Endothelial cell of umbilical vein (primary cell): ENCODE results near the gene KIF4A. TPM values are rescaled to one million over a fixed set of nuclear protein-coding genes. Genes with fewer than 3 reads are reported as not detected.

Experiments
- BruUV-seq: library from RNA; stranded (reverse); fragments of 400-500 nt; replicated peaks from 2 replicates; lab custom pipeline; 2021; lab: Mats Ljungman, UMichigan
- CTCF ChIA-PET: fragments of 300-600, 350-600 bp; sonication (Branson Sonifier 250); formaldehyde crosslinking; loops from one replicate; lab custom pipeline; 2021; ENCODE audit warnings: antibody characterized with exemption, inconsistent platforms; lab: Charles Lee
- POLR2A ChIA-PET: fragments of 300-600, 350-600 bp; sonication (Branson Sonifier 250); formaldehyde crosslinking; loops from one replicate; lab custom pipeline; 2021; ENCODE audit warnings: antibody characterized with exemption, inconsistent platforms; lab: Charles Lee
- DNase-seq: peaks from one replicate; pipeline ENCODE4 v3.0.0-alpha.2; 2011; ENCODE audit warnings: low read depth, low spot score
- FAIRE-seq: peaks from 2 replicates; lab custom pipeline; 2011; peaks lifted over from hg19 to GRCh38; lab: Jason Lieb, UNC
- H2AFZ ChIP-seq: 2 replicates; pipeline ENCODE4 v1.6.0; 2012; ENCODE audit warnings: low read depth, low read length, control low read depth, inconsistent platforms
- H3K27ac ChIP-seq: 2 replicates; pipeline ENCODE4 v1.5.1; 2011; ENCODE audit warnings: low read depth, mild to moderate bottlenecking, control low read depth, low read length, moderate library complexity; ENCODE audit not compliant: insufficient read depth
- H3K27me3 ChIP-seq, 2 experiments: 2 replicates each; pipeline versions ENCODE4 v1.6.0 to v1.6.1; 2011; ENCODE audit warnings: low read length in 2 of 2, mixed read lengths in 1 of 2; ENCODE audit not compliant: control insufficient read depth in 2 of 2, insufficient read depth in 2 of 2
- H3K36me3 ChIP-seq, 2 experiments: 2 replicates in 1 of 2; 3 replicates in 1 of 2; pipeline ENCODE4 v1.5.1; 2011; ENCODE audit warnings: low read length in 2 of 2, mild to moderate bottlenecking in 1 of 2, moderate library complexity in 1 of 2; ENCODE audit not compliant: control insufficient read depth in 2 of 2, insufficient read depth in 2 of 2; ENCODE audit errors: extremely low read depth in 1 of 2
- H3K4me1 ChIP-seq: 3 replicates; pipeline ENCODE4 v1.5.1; 2011; ENCODE audit warnings: mild to moderate bottlenecking, low read length; ENCODE audit not compliant: control insufficient read depth, insufficient read depth; ENCODE audit errors: extremely low read depth
- H3K4me2 ChIP-seq: 2 replicates; pipeline ENCODE4 v1.6.1; 2011; ENCODE audit warnings: low read length, control low read depth, mixed read lengths; ENCODE audit not compliant: insufficient read depth
- H3K4me3 ChIP-seq, 3 experiments: fragments of 200-600 bp in 1 of 3; sonication (generic), shearing (Covaris generic) in 1 of 3; replicated peaks in 1 of 3; 2 replicates each; pipeline ENCODE4 v1.5.1; 2011 to 2016; ENCODE audit warnings: control low read depth in 3 of 3, low read length in 3 of 3, mild to moderate bottlenecking in 2 of 3, inconsistent platforms in 1 of 3, low read depth in 1 of 3, moderate library complexity in 1 of 3; ENCODE audit not compliant: insufficient read depth in 1 of 3
- H3K79me2 ChIP-seq: 2 replicates; pipeline ENCODE4 v1.6.0; 2012; ENCODE audit warnings: low read length, inconsistent platforms; ENCODE audit not compliant: control insufficient read depth, insufficient read depth
- H3K9ac ChIP-seq: replicated peaks from 2 replicates; pipeline ENCODE3; 2011; ENCODE audit warnings: low read length, control low read depth; ENCODE audit not compliant: insufficient read depth; ENCODE audit errors: extremely low read depth
- H3K9me1 ChIP-seq: replicated peaks from 3 replicates; pipeline ENCODE4 v1.6.0; 2011; ENCODE audit warnings: mild to moderate bottlenecking, low read length; ENCODE audit not compliant: control insufficient read depth, insufficient read depth; ENCODE audit errors: extremely low read depth
- H3K9me3 ChIP-seq: replicated peaks from 2 replicates; pipeline ENCODE4 v1.5.1; 2012; ENCODE audit warnings: low read length, inconsistent platforms; ENCODE audit not compliant: control insufficient read depth, insufficient read depth
- H4K20me1 ChIP-seq: replicated peaks from 2 replicates; pipeline ENCODE3; 2011; ENCODE audit warnings: mild to moderate bottlenecking, low read length; ENCODE audit not compliant: control insufficient read depth, insufficient read depth; ENCODE audit errors: extremely low read depth
- EZH2 ChIP-seq: IDR thresholded peaks from 2 replicates; pipeline ENCODE4 v1.6.1; 2012; ENCODE audit warnings: borderline replicate concordance, low read depth, mild to moderate bottlenecking, moderate library complexity, low read length, inconsistent platforms; ENCODE audit not compliant: severe bottlenecking
- FOS ChIP-seq: IDR thresholded peaks from 2 replicates; pipeline ENCODE4 v1.6.1; 2011; ENCODE audit warnings: mild to moderate bottlenecking, low read length, moderate library complexity, borderline replicate concordance; ENCODE audit not compliant: insufficient read depth
- GATA2 ChIP-seq: IDR thresholded peaks from 2 replicates; pipeline ENCODE4 v1.7.0; 2011; ENCODE audit warnings: low read depth, mild to moderate bottlenecking, moderate library complexity, mixed read lengths, low read length; ENCODE audit not compliant: insufficient read length, insufficient read depth
- JUN ChIP-seq: IDR thresholded peaks from 2 replicates; pipeline ENCODE4 v1.6.1; 2011; ENCODE audit warnings: borderline replicate concordance, low read depth; ENCODE audit not compliant: insufficient read length, insufficient read depth
- MYC ChIP-seq: IDR thresholded peaks from one replicate; pipeline ENCODE4 v1.6.1; 2011; ENCODE audit warnings: mild to moderate bottlenecking, low read depth, low read length
- POLR2A ChIP-seq: IDR thresholded peaks from 2 replicates; pipeline ENCODE4 v1.6.1; 2012; ENCODE audit warnings: low read depth, mild to moderate bottlenecking, control low read depth, low read length
- POLR2AphosphoS5 ChIP-seq: IDR thresholded peaks from 2 replicates; pipeline ENCODE4 v1.6.1; 2012; ENCODE audit warnings: low read depth, mild to moderate bottlenecking, control low read depth, low read length, moderate library complexity; ENCODE audit not compliant: insufficient read depth
- dilution Hi-C: fragments of 300-500 bp; cut with MboI; formaldehyde crosslinking; loops from one replicate; pipeline ENCODE4 v1.15.0; 2019; ENCODE audit warnings: low sequenced_read_pairs; ENCODE audit not compliant: extremely low pct_ligation_motif_present
- intact Hi-C: fragments of 100-400 bp; cut with micrococcal nuclease; formaldehyde crosslinking; loops from one replicate; pipeline ENCODE4 v1.10.0; 2022
- polyA plus RNA-seq, 4 experiments: library from polyadenylated mRNA; depleted of rRNA in 3 of 4; stranded (reverse) in 3 of 4; unstranded in 1 of 4; fragments of >200 nt; gene quantifications; 2 replicates each; pipeline versions ENCODE4 v1.2.1 to v1.2.3, GENCODE V29; 2011 to 2012; ENCODE audit warnings: missing spikeins in 1 of 4
- total RNA-seq: library from RNA; stranded (reverse); gene quantifications from 2 replicates; pipeline ENCODE4 v1.2.3, GENCODE V29; 2021
- TF ChIP-seq, protein P1 (sequence below): IDR thresholded peaks from 2 replicates; pipeline ENCODE4 v1.6.1; 2011; ENCODE audit not compliant: insufficient read depth, insufficient read length
- TF ChIP-seq, protein P2 (sequence below), 2 donors: IDR thresholded peaks; 1 replicate in 1 of 2; 2 replicates in 1 of 2; pipeline ENCODE4 v1.5.1; 2011; ENCODE audit warnings: low read length in 2 of 2, mild to moderate bottlenecking in 2 of 2, moderate library complexity in 2 of 2, control low read depth in 1 of 2, inconsistent platforms in 1 of 2, low read depth in 1 of 2; ENCODE audit not compliant: insufficient read depth in 1 of 2; ENCODE audit errors: extremely low read depth in 1 of 2

The KIF4A gene
- total and polyA plus RNA-seq, 2 donors (not counting 3 experiments of a cell fraction or from before 2014, with no cell fraction given) = 9.6 to 41.3 TPM

GRCh38 chrX:70359458-70359857 lies 69.6 kb downstream of the KIF4A start:
- Histone ChIP-seq H3K36me3 (peaks cover 0 to 2% of the 10 kb centered on the region in 2 experiments), H3K4me1 (peaks cover 2% of the 10 kb centered on the region), H4K20me1 (no peaks in the 10 kb centered on the region), H3K27ac (no peak overlapping the region), H2AFZ (no peak overlapping the region), H3K27me3 (no peaks in the 10 kb centered on the region), H3K4me3 (no peak overlapping the region), H3K9ac (no peak overlapping the region), H3K9me3 (no peaks in the 10 kb centered on the region), H3K79me2 (no peaks in the 10 kb centered on the region), H3K9me1 (no peaks in the 10 kb centered on the region), H3K4me2 (no peak overlapping the region)
- intact Hi-C loops (no loop called here), dilution Hi-C loops (no loop called here)
- TF ChIP-seq EZH2 = no peak
- TF ChIP-seq, protein P1, sequence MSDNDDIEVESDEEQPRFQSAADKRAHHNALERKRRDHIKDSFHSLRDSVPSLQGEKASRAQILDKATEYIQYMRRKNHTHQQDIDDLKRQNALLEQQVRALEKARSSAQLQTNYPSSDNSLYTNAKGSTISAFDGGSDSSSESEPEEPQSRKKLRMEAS = no peak
- TF ChIP-seq POLR2AphosphoS5 = no peak
- TF ChIP-seq MYC = no peak
- TF ChIP-seq GATA2 = no peak
- TF ChIP-seq JUN = no peak
- TF ChIP-seq, protein P2, sequence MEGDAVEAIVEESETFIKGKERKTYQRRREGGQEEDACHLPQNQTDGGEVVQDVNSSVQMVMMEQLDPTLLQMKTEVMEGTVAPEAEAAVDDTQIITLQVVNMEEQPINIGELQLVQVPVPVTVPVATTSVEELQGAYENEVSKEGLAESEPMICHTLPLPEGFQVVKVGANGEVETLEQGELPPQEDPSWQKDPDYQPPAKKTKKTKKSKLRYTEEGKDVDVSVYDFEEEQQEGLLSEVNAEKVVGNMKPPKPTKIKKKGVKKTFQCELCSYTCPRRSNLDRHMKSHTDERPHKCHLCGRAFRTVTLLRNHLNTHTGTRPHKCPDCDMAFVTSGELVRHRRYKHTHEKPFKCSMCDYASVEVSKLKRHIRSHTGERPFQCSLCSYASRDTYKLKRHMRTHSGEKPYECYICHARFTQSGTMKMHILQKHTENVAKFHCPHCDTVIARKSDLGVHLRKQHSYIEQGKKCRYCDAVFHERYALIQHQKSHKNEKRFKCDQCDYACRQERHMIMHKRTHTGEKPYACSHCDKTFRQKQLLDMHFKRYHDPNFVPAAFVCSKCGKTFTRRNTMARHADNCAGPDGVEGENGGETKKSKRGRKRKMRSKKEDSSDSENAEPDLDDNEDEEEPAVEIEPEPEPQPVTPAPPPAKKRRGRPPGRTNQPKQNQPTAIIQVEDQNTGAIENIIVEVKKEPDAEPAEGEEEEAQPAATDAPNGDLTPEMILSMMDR (IDR thresholded peaks at IDR 0.05; ENCODE audit: extremely low read depth in 1 of 2, insufficient read depth in 1 of 2, low read depth in 1 of 2, low read length in 2 of 2) = no peak
- TF ChIP-seq FOS = no peak
- TF ChIP-seq POLR2A = no peak
- DNase-seq (no peak), FAIRE-seq (no peak)
- ChIA-PET POLR2A (no interaction called here), CTCF (no interaction called here)
- BruUV-seq = no TSS peak
